Astrocyte (in vitro differentiated cells and primary cell): ENCODE measurements around the gene ADAMTS8. TPM values are rescaled to one million over a fixed set of nuclear protein-coding genes. Genes with fewer than 3 reads are reported as not detected.

Source experiments
- DNase-seq: peaks from one replicate; pipeline ENCODE4 v3.0.0-alpha.2; 2010; ENCODE audit warnings: low read depth
- FAIRE-seq: peaks from 2 replicates; lab custom pipeline; 2011; peaks lifted over from hg19 to GRCh38; lab: Jason Lieb, UNC
- H2AFZ ChIP-seq: 2 replicates; pipeline ENCODE4 v1.6.0; 2012; ENCODE audit warnings: low read depth, low read length, inconsistent platforms
- H3K27ac ChIP-seq: 2 replicates; pipeline ENCODE4 v1.5.1; 2011; ENCODE audit warnings: low read depth, low read length, inconsistent platforms
- H3K27me3 ChIP-seq: 2 replicates; pipeline ENCODE4 v1.6.0; 2011; ENCODE audit warnings: low read length, inconsistent platforms; ENCODE audit not compliant: insufficient read depth
- H3K36me3 ChIP-seq: 2 replicates; pipeline ENCODE4 v1.5.1; 2011; ENCODE audit warnings: low read length, inconsistent platforms; ENCODE audit not compliant: insufficient read depth
- H3K4me1 ChIP-seq: 2 replicates; pipeline ENCODE4 v1.5.1; 2011; ENCODE audit warnings: low read length, inconsistent platforms; ENCODE audit not compliant: insufficient read depth
- H3K4me2 ChIP-seq: 2 replicates; pipeline ENCODE4 v1.6.0; 2012; ENCODE audit warnings: low read length, inconsistent platforms
- H3K4me3 ChIP-seq: 2 replicates; pipeline ENCODE4 v1.5.1; 2011; ENCODE audit warnings: low read depth, mild to moderate bottlenecking, low read length, inconsistent platforms; ENCODE audit not compliant: insufficient read depth
- H3K79me2 ChIP-seq: 2 replicates; pipeline ENCODE4 v1.6.0; 2012; ENCODE audit warnings: mild to moderate bottlenecking, low read length, inconsistent platforms; ENCODE audit not compliant: insufficient read depth
- H3K9ac ChIP-seq: 2 replicates; pipeline ENCODE4 v1.6.0; 2012; ENCODE audit warnings: mild to moderate bottlenecking, low read length, inconsistent platforms
- H3K9me3 ChIP-seq: 2 replicates; pipeline ENCODE4 v1.5.1; 2012; ENCODE audit warnings: low read depth, mild to moderate bottlenecking, low read length, inconsistent platforms; ENCODE audit not compliant: insufficient read depth
- H4K20me1 ChIP-seq: 2 replicates; pipeline ENCODE4 v1.6.0; 2012; ENCODE audit warnings: low read length, inconsistent platforms; ENCODE audit not compliant: insufficient read depth
- H3K27ac Mint-ChIP-seq: one replicate; pipeline ENCODE4 v1.8.0; 2021; ENCODE audit warnings: mild to moderate bottlenecking, mixed read lengths; ENCODE audit not compliant: unreplicated experiment
- H3K27me3 Mint-ChIP-seq: one replicate; pipeline ENCODE4 v1.8.0; 2021; ENCODE audit warnings: low read depth, mixed read lengths; ENCODE audit not compliant: unreplicated experiment
- H3K36me3 Mint-ChIP-seq: one replicate; pipeline ENCODE4 v1.8.0; 2021; ENCODE audit warnings: low read depth, mixed read lengths; ENCODE audit not compliant: unreplicated experiment
- H3K4me1 Mint-ChIP-seq: one replicate; pipeline ENCODE4 v1.8.0; 2021; ENCODE audit warnings: low read depth, mixed read lengths; ENCODE audit not compliant: unreplicated experiment
- H3K4me3 Mint-ChIP-seq: one replicate; pipeline ENCODE4 v1.8.0; 2021; ENCODE audit warnings: mild to moderate bottlenecking, moderate library complexity, mixed read lengths; ENCODE audit not compliant: unreplicated experiment
- H3K9me3 Mint-ChIP-seq: one replicate; pipeline ENCODE4 v1.8.0; 2021; ENCODE audit warnings: mild to moderate bottlenecking, mixed read lengths; ENCODE audit not compliant: unreplicated experiment
- CTCF ChIP-seq: IDR thresholded peaks from 2 replicates; pipeline ENCODE4 v1.5.1; 2011; ENCODE audit warnings: low read depth, mild to moderate bottlenecking, inconsistent platforms, low read length, moderate library complexity; ENCODE audit not compliant: insufficient read depth
- EZH2 ChIP-seq: IDR thresholded peaks from 2 replicates; pipeline ENCODE4 v1.6.1; 2012; ENCODE audit warnings: mild to moderate bottlenecking, low read length, inconsistent platforms; ENCODE audit not compliant: insufficient read depth
- total RNA-seq: library from RNA; stranded (reverse); gene quantifications from 2 replicates; pipeline ENCODE4 v1.2.1, GENCODE V29; 2021

The ADAMTS8 gene
- total RNA-seq, 1 donor from 2014 or later: 0.20 TPM

- H3K9me3 Mint-ChIP-seq: peaks cover 1% of the 10 kb centered on the region
- Histone ChIP-seq H3K27ac (peak overlapping the region; percentile 11), H3K4me3 (peak overlapping the region; percentile 67), H2AFZ (peak overlapping the region; percentile 82), H3K9me3 (no peaks in the 10 kb centered on the region), H3K4me1 (peaks cover 36% of the 10 kb centered on the region), H3K36me3 (no peaks in the 10 kb centered on the region), H4K20me1 (peaks cover 5% of the 10 kb centered on the region), H3K27me3 (no peaks in the 10 kb centered on the region), H3K4me2 (peak overlapping the region; percentile 86), H3K79me2 (peaks cover 34% of the 10 kb centered on the region), H3K9ac (peak overlapping the region; percentile 70)
- H3K27ac Mint-ChIP-seq: peak overlapping the region; percentile 93
- peaks cover 6% of the 10 kb centered on the region for H3K4me1 Mint-ChIP-seq
- TF ChIP-seq EZH2: peak; percentile 54
- no peak for TF ChIP-seq CTCF
- peaks cover 24% of the 10 kb centered on the region for H3K27me3 Mint-ChIP-seq
- H3K36me3 Mint-ChIP-seq: no peaks in the 10 kb centered on the region
- no peak for DNase-seq
- H3K4me3 Mint-ChIP-seq: peak overlapping the region; percentile 93
- FAIRE-seq: no peak
Observed at GRCh38 chr11:130449310-130449990, 21.0 kb upstream of the ADAMTS8 start.

- TF ChIP-seq EZH2: no peak
- TF ChIP-seq CTCF: no peak
- Histone ChIP-seq H3K27me3 (no peaks in the 10 kb centered on the region), H2AFZ (peak within 1 kb of the TSS; percentile 82), H3K9me3 (no peaks in the 10 kb centered on the region), H3K36me3 (no peaks in the 10 kb centered on the region), H4K20me1 (no peaks in the 10 kb centered on the region), H3K79me2 (peaks cover 28% of the 10 kb centered on the region), H3K4me2 (peak within 1 kb of the TSS; percentile 86), H3K9ac (peak within 1 kb of the TSS; percentile 70), H3K4me1 (peaks cover 31% of the 10 kb centered on the region), H3K27ac (peak within 1 kb of the TSS; percentile 11), H3K4me3 (peak within 1 kb of the TSS; percentile 67)
- peaks cover 27% of the 10 kb centered on the region for H3K27me3 Mint-ChIP-seq
- DNase-seq: peak; percentile 87
- peak within 1 kb of the TSS; percentile 93 for H3K4me3 Mint-ChIP-seq
- no peaks in the 10 kb centered on the region for H3K36me3 Mint-ChIP-seq
- peaks cover 5% of the 10 kb centered on the region for H3K4me1 Mint-ChIP-seq
- FAIRE-seq: no peak
- H3K9me3 Mint-ChIP-seq: no peaks in the 10 kb centered on the region
- H3K27ac Mint-ChIP-seq: no peak within 1 kb of the TSS
Observed at GRCh38 chr11:130448416-130449309, 20.3 kb upstream of the ADAMTS8 start, which contains the start of gene ADAMTS15. TSS of gene ADAMTS15 (plus strand) at chr11:130448645. CDS start at chr11:130448974, 329 bp downstream.
